ENCODE results near the gene RAPGEF1.

The RAPGEF1 gene

GRCh38 chr9:131674425-131675421, 65.2 kb downstream of the RAPGEF1 start:
- H3K9ac ChIP-seq (ENCODE audit: low read length) = no peak overlapping the region
- H3K4me1 ChIP-seq (ENCODE audit: control insufficient read depth, insufficient read depth, low read length) = peaks cover 55% of the 10 kb centered on the region
- no peaks in the 10 kb centered on the region for H3K36me3 ChIP-seq (ENCODE audit: control insufficient read depth, insufficient read depth, low read length)
- H3K27me3 ChIP-seq (ENCODE audit: control insufficient read depth, insufficient read depth, low read length) = no peaks in the 10 kb centered on the region
- peak overlapping the region; percentile 30 for H3K4me3 ChIP-seq (ENCODE audit: low read length)
- H3K27ac ChIP-seq (ENCODE audit: low read depth, low read length) = no peak overlapping the region

DNA sequence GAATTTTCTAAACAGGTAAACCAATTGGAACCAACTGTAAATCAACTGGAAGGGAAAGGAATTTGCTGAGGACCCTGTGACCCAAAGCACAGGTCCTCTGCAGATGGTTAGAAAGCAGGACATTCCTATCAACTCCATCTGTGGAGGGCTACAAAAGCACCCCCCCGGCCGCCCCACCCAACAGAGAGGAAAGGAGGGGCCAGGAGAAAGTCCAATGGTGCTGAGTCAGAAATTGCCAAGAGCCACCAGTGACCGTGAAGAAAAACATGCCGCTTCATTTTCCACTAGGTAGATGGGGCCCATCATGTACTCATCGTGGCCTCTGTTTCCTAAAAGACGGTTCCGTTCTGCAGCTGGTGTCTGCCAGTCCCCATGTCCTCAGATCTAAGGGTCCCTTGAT, 66.3 kb downstream of the RAPGEF1 start:
- Histone ChIP-seq H3K27me3 (ENCODE audit: control insufficient read depth, insufficient read depth, low read length) (no peaks in the 10 kb centered on the region), H3K4me3 (ENCODE audit: low read length) (no peak overlapping the region), H3K9ac (ENCODE audit: low read length) (no peak overlapping the region), H3K36me3 (ENCODE audit: control insufficient read depth, insufficient read depth, low read length) (no peaks in the 10 kb centered on the region), H3K4me1 (ENCODE audit: control insufficient read depth, insufficient read depth, low read length) (peaks cover 59% of the 10 kb centered on the region), H3K27ac (ENCODE audit: low read depth, low read length) (no peak overlapping the region)

GRCh38 chr9:131673068-131673467, 66.8 kb downstream of the RAPGEF1 start:
- Histone ChIP-seq H3K4me3 (ENCODE audit: low read length) (no peak overlapping the region), H3K4me1 (ENCODE audit: control insufficient read depth, insufficient read depth, low read length) (peaks cover 60% of the 10 kb centered on the region), H3K36me3 (ENCODE audit: control insufficient read depth, insufficient read depth, low read length) (no peaks in the 10 kb centered on the region), H3K27ac (ENCODE audit: low read depth, low read length) (no peak overlapping the region), H3K9ac (ENCODE audit: low read length) (no peak overlapping the region), H3K27me3 (ENCODE audit: control insufficient read depth, insufficient read depth, low read length) (no peaks in the 10 kb centered on the region)

DNA sequence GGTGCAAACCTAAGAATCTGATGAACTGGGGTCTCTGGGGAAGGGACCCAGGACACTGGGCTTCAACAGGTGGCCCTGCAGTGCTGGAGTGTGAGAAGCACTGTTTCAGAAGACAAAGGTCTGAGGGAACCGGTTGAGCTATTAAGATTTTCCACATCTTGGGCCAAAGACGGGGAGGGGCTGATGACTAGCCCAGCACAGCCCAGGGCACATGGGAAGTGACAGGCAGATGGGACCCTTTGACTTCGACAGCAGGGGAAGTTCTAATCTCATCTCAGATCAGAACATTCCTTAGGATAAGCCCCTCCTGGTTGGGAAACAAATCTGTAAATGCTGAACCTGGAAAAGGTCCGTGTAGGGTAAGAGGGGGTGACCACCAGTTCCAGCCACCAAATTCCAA, 67.4 kb downstream of the RAPGEF1 start:
- no peak overlapping the region for H3K9ac ChIP-seq (ENCODE audit: low read length)
- peaks cover 58% of the 10 kb centered on the region for H3K4me1 ChIP-seq (ENCODE audit: control insufficient read depth, insufficient read depth, low read length)
- no peak overlapping the region for H3K4me3 ChIP-seq (ENCODE audit: low read length)
- H3K27ac ChIP-seq (ENCODE audit: low read depth, low read length) = no peak overlapping the region
- H3K27me3 ChIP-seq (ENCODE audit: control insufficient read depth, insufficient read depth, low read length) = no peaks in the 10 kb centered on the region
- H3K36me3 ChIP-seq (ENCODE audit: control insufficient read depth, insufficient read depth, low read length) = no peaks in the 10 kb centered on the region

DNA sequence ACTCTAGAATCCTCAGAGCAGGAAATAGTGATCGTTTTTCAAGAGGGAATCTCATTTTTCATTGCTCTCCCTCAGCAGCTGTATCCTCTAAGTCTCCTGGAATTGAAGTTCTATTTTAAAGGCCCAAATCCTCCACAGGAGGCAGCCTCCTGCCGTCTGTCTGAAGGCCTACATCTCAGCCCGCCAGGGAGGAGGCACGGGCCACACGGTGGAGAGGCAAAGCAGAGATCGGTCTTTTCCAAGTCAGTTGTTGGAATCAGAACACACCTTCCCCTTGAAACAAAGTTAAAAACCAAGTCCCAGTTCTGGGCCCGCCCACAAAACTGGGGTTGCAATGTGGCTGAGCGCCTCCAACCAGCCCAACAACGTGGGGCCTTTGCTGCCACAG, 68.7 kb downstream of the RAPGEF1 start:
- no peak overlapping the region for H3K4me3 ChIP-seq (ENCODE audit: low read length)
- H3K27me3 ChIP-seq (ENCODE audit: control insufficient read depth, insufficient read depth, low read length) = no peaks in the 10 kb centered on the region
- no peak overlapping the region for H3K9ac ChIP-seq (ENCODE audit: low read length)
- no peaks in the 10 kb centered on the region for H3K36me3 ChIP-seq (ENCODE audit: control insufficient read depth, insufficient read depth, low read length)
- H3K4me1 ChIP-seq (ENCODE audit: control insufficient read depth, insufficient read depth, low read length) = peaks cover 45% of the 10 kb centered on the region
- H3K27ac ChIP-seq (ENCODE audit: low read depth, low read length) = peak overlapping the region; percentile 90

DNA sequence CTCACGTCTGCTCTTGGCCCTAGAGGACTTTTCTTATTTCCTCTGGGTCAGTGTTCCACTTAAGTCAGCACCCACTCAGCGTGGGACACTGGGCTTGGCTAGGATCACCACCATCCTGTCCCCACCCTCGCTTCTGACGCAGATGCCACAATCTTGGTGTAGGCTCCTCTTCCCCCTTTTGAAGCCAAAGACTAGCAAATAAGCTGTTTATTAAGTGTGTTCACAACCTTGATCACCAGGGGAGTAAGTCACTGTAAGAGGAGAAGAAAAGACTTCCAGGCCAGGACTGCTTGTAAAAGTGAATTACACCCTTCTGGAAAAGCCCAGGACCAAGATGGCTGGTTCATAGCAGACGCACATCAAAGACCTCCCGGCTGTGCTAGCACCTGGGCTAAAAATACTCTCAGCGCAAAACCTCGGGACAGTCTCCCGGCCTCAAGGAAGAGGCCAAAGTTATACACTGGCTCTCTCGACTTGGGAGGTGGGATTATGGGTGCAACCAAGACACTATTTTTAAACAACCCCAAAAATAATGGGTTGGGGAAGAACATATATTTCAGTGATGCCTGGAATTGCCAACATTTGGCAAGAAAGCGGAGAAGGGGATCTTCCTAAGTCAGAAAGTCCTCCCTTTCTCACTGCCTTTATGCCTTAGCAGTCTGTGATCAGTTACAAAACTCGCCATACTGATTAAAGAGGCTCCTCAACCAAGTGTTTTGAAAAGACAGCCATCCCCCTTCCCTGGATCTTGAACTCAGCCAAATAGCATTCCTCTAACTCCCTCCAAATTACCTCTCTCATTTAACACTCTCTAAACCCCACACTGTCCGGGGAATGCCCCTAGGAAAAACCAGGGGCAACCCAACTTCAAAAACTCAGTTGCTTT, 69.4 kb downstream of the RAPGEF1 start:
- peak overlapping the region; percentile 90 for H3K27ac ChIP-seq (ENCODE audit: low read depth, low read length)
- H3K4me1 ChIP-seq (ENCODE audit: control insufficient read depth, insufficient read depth, low read length) = peaks cover 39% of the 10 kb centered on the region

DNA sequence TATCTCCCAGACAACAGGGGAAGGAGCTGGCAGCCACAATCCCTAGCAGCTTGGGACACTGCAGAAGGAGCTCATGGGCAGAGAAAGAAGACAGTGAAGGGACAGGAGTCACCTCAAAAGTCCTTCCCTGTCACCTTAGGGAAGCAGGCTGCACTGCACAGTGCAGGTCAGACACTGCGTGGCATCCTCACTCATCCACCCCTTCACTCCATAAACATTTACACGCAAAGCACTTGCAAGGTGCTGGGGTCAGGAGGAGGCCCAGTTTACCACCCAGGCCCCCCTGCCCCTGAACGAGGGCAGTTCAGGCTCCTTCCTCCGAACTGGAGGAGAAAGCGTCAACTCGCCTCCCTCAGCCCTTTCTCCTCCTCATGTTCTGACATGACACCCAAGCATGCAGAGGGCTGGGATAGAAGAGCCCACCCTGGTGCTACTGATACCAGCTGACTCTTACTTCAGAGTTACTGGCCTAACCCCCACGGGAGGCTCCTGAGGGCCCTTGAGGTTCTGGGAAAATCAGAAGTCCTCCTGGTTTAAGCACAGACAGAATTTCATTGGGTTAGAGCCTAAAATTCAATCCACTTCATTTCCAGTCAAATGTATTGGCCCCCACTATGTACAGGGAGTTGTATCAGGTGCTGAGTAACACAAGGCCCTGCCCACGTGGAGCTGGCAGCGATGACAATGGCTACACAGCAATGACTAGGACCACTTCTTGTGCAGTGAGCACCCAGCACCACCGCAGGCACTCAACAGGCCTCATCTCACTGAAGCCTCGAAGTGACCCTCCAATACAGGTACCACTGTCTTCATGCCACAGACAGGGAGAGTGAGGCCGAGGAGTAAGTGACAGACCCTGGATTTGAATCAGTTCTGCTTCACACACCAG, 70.4 kb downstream of the RAPGEF1 start:
- Histone ChIP-seq H3K36me3 (ENCODE audit: control insufficient read depth, insufficient read depth, low read length) (no peaks in the 10 kb centered on the region), H3K27me3 (ENCODE audit: control insufficient read depth, insufficient read depth, low read length) (no peaks in the 10 kb centered on the region), H3K4me1 (ENCODE audit: control insufficient read depth, insufficient read depth, low read length) (peaks cover 38% of the 10 kb centered on the region), H3K27ac (ENCODE audit: low read depth, low read length) (peak overlapping the region; percentile 90), H3K4me3 (ENCODE audit: low read length) (no peak overlapping the region), H3K9ac (ENCODE audit: low read length) (no peak overlapping the region)

More for the DNA sequence above, 69.4 kb downstream of the RAPGEF1 start:
- Histone ChIP-seq H3K36me3 (ENCODE audit: control insufficient read depth, insufficient read depth, low read length) (no peaks in the 10 kb centered on the region), H3K27me3 (ENCODE audit: control insufficient read depth, insufficient read depth, low read length) (no peaks in the 10 kb centered on the region), H3K9ac (ENCODE audit: low read length) (no peak overlapping the region), H3K4me3 (ENCODE audit: low read length) (no peak overlapping the region)

- peak overlapping the region; percentile 90 for H3K27ac ChIP-seq (ENCODE audit: low read depth, low read length)
- H3K36me3 ChIP-seq (ENCODE audit: control insufficient read depth, insufficient read depth, low read length) = no peaks in the 10 kb centered on the region
- H3K4me3 ChIP-seq (ENCODE audit: low read length) = peak overlapping the region; percentile 12
- H3K27me3 ChIP-seq (ENCODE audit: control insufficient read depth, insufficient read depth, low read length) = no peaks in the 10 kb centered on the region
- no peak overlapping the region for H3K9ac ChIP-seq (ENCODE audit: low read length)
- H3K4me1 ChIP-seq (ENCODE audit: control insufficient read depth, insufficient read depth, low read length) = peaks cover 38% of the 10 kb centered on the region
These were observed 71.2 kb downstream of the RAPGEF1 start for GRCh38 chr9:131668439-131669268.

DNA sequence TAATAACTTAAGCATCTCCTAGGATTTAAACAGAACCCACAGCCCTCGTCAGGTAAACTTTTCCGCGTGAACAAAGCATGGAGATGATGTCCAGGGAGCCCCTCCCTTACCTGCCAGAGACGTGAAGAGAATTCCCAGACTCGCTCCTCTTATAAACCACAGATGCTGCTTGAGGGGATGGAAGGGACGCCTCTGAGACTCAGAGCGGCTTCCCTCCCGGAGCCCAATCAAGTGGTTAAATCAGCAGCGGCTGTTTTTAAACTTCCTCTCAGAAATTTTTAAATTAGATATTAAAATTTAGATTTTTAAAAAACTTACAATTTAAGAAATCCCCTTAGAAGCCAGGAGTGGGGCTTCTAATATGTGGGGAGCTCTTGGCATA, 71.8 kb downstream of the RAPGEF1 start:
- Histone ChIP-seq H3K36me3 (ENCODE audit: control insufficient read depth, insufficient read depth, low read length) (no peaks in the 10 kb centered on the region), H3K27ac (ENCODE audit: low read depth, low read length) (peak overlapping the region; percentile 90), H3K4me1 (ENCODE audit: control insufficient read depth, insufficient read depth, low read length) (peaks cover 38% of the 10 kb centered on the region), H3K9ac (ENCODE audit: low read length) (no peak overlapping the region), H3K27me3 (ENCODE audit: control insufficient read depth, insufficient read depth, low read length) (no peaks in the 10 kb centered on the region), H3K4me3 (ENCODE audit: low read length) (no peak overlapping the region)

- Histone ChIP-seq H3K4me1 (ENCODE audit: control insufficient read depth, insufficient read depth, low read length) (peaks cover 38% of the 10 kb centered on the region), H3K27ac (ENCODE audit: low read depth, low read length) (no peak overlapping the region), H3K9ac (ENCODE audit: low read length) (no peak overlapping the region), H3K27me3 (ENCODE audit: control insufficient read depth, insufficient read depth, low read length) (no peaks in the 10 kb centered on the region), H3K4me3 (ENCODE audit: low read length) (no peak overlapping the region), H3K36me3 (ENCODE audit: control insufficient read depth, insufficient read depth, low read length) (no peaks in the 10 kb centered on the region)
These were observed 72.3 kb downstream of the RAPGEF1 start for GRCh38 chr9:131667576-131667975.

- H3K4me3 ChIP-seq (ENCODE audit: low read length) = no peak overlapping the region
- H3K4me1 ChIP-seq (ENCODE audit: control insufficient read depth, insufficient read depth, low read length) = peaks cover 38% of the 10 kb centered on the region
- H3K9ac ChIP-seq (ENCODE audit: low read length) = no peak overlapping the region
- no peak overlapping the region for H3K27ac ChIP-seq (ENCODE audit: low read depth, low read length)
- H3K27me3 ChIP-seq (ENCODE audit: control insufficient read depth, insufficient read depth, low read length) = no peaks in the 10 kb centered on the region
- H3K36me3 ChIP-seq (ENCODE audit: control insufficient read depth, insufficient read depth, low read length) = no peaks in the 10 kb centered on the region
These were observed 73.1 kb downstream of the RAPGEF1 start for GRCh38 chr9:131666774-131667173.
